ENCODE results near the gene CTDSPL.
A peak's percentile ranks its signal among the peaks of the same experiment; 100 is the strongest.

CTDSPL gene

GRCh38 chr3:37853691-37854413 is 7.8 kb upstream of the CTDSPL start:
- no peak for DNase-seq (ENCODE audit: low read depth, low spot score)

DNA sequence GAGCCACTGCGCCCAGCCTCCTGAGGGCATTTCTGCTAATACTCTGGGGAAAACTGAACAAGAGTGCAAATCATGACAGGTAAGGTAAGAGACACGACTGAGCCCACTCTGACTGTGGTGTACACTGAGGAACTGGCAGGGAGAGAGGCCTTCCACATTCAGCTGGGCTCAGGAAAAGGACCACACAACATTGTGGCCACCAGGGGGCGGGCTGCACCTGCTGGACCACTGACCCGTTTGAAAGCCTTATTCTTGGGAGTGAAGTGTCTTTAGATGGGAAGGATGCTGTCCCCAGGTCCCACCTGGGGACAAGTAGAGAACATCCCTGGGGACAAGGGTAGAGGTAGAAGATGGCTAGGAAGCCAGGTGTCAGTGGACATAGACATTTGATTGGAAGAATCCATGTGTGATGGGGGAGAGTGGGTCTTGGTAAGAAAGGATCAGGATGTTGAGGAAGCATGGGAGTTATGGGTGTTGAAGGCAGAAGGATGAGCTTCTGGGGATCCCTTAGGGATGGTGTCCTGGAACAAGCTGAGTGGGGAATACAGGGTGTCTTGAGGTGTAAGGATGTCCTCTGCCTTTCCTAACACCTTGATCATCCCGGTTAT is 6.2 kb upstream of the CTDSPL start:
- DNase-seq (ENCODE audit: low read depth, low spot score), result peak; percentile 53

GRCh38 chr3:37856381-37856780 is 5.3 kb upstream of the CTDSPL start:
- DNase-seq (ENCODE audit: low read depth, low spot score), result no peak

GRCh38 chr3:37858742-37859141 is 2.9 kb upstream of the CTDSPL start:
- DNase-seq (ENCODE audit: low read depth, low spot score), result no peak

DNA sequence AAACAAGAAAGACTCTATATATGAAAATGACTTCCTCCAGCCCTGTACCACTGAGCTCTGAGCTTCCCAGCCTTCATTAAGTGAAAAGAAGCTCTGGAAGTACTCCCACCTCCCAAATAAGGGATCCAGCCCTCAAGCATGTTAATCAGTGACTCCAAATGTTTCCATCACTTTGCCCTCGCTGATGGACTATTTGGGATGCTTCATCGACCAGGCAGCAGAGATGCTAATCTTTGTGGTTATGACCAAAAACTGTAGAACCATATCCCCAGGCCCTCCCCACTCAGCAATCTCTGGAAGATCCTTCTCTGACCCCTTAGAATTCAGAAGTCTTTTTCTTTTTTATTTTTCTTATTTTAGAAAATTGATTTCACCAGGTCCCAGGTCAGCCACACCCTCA is 2.3 kb upstream of the CTDSPL start:
- no peak for DNase-seq (ENCODE audit: low read depth, low spot score)

GRCh38 chr3:37859908-37860199 is 1.8 kb upstream of the CTDSPL start:
- no peak for DNase-seq (ENCODE audit: low read depth, low spot score)

GRCh38 chr3:37862219-37862902 is 681 bp downstream of the CTDSPL start:
- DNase-seq (ENCODE audit: low read depth, low spot score), result no peak

- no peak for DNase-seq (ENCODE audit: low read depth, low spot score)
These were observed 1.5 kb downstream of the CTDSPL start for GRCh38 chr3:37862903-37863815.

DNA sequence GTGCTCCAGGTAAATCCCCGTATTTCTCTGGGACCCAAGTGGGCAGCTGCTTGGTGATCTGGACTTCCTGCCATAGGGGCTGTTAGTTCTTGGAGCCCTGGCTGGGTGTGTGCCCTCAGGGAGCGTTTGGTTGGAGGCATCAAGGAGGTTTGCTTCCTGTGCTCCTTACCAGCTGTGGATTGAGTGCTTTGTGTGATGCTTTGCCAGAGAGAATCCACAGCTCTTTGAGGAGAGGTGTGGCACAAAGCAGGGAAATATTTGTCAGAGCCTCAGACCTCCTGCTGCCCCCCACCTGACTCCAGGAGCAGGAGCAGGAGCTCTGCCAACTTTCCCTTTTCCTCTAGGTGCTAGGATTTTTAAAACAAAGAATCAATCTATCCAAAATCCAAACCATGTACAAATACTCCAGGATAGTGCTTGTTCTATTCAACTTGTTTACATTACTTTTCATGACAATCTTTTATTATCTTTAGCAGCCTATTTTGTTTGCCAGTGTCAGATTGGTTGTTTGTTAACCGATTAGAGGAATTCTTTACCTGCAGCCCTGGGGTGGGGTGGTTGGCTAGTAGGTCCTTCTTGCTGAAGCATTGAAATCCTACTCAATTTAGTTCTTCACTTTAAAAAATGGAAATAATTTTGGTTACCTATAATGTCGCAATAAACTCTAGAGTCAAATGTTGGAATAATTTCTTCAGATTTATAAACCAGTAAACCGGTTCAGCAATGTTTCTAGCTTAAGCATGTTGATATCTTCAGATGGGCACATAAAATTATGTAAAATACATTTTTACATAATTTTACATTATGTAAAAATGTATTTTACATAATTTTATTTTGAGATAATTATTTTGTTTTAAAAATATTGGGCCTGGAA is 2.5 kb downstream of the CTDSPL start:
- no peak for DNase-seq (ENCODE audit: low read depth, low spot score)

DNA sequence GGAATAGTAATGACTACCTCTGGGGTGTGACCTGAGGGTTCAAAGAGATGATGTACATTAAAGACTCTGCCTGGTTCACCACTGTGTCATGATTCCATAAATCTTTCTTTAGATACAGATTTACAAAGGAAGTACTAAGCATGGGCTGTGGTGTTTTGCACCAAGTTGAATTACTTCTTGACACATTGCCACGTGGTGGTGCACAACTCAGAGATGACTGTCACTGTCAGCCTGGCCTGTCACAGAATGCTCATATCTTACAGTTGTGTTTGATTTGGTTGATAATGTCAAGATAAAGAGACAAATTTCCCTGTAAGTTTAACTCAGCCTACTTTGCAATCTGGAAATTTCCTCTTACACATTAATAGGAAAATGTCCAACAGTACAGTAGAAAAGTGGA is 3.2 kb downstream of the CTDSPL start:
- DNase-seq (ENCODE audit: low read depth, low spot score), result no peak

DNA sequence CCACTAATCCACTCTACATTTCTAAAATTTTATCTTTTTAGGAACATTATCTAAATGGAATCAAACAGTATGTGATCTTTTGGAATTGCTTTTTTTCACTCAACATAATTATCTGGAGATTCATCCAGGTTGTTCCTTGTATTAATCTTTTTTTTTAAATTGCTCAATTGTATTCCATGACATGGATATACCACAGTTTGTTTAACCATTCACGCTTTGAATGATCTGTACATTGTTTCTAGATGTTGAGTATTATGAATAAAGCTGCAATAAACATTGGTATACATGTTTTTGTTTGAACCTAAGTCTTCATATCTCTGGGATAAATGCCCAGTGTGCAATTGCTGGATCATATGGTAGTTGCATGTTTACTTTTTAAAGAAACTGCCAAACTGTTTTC is 5.5 kb downstream of the CTDSPL start:
- no peak for DNase-seq (ENCODE audit: low read depth, low spot score)

- DNase-seq (ENCODE audit: low read depth, low spot score), result no peak
These were observed 10.2 kb downstream of the CTDSPL start for GRCh38 chr3:37871858-37872257.

DNA sequence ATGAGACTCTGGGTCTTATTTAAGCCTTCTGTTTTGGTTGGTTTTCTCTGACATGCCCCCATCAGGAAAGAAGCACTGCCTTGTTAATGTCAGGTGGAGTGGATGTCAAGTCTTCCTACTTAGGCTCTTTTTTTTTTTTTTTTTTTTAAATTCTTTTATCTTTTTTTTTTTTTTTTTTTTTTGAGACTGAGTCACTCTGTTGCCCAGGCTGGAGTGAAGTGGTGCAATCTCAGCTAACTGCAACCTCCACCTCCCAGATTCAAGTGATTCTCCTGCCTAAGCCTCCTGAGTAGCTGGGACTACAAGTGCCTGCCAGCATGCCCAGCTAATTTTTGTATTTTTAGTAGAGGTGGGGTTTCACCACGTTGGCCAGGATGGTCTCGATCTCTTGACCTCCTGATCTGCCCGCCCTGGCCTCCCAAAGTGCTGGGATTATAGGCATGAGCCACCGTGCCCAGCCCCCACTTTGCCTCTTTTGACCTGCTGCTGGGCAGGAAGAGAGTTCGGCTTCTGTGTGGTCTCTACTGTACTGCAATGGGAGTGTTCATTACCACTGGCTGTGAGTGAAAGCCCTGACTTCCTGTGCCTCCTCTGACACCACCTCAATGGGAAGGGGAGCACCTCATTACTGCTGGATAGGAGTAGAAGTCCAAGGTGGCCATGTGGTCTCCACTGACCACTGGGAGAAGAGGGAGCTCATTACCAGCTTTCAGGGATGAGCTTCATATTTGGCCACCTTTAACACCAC is 10.9 kb downstream of the CTDSPL start:
- no peak for DNase-seq (ENCODE audit: low read depth, low spot score)

GRCh38 chr3:37876279-37876678 is 14.6 kb downstream of the CTDSPL start:
- DNase-seq (ENCODE audit: low read depth, low spot score), result no peak

DNA sequence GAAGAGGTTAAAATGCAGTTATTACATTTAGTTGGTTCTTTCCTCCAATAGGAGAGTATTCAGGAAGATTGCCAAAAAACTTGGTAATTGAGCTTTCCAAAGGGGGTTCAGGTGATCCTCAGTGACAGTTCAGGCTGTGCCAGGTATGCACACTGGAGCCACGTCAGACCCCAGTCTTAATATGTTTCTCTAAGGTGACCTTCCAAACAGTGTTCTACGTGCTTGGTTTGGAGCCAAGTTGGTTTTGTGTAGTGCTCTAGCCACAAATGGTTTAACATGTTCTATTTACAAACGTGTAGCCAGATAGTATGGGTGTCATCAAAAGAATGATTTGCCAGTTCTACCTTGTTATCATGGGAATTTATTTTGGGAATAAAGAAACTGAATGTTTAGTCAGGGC is 21.0 kb downstream of the CTDSPL start:
- DNase-seq (ENCODE audit: low read depth, low spot score), result no peak

GRCh38 chr3:37885814-37886213 is 24.1 kb downstream of the CTDSPL start:
- no peak for DNase-seq (ENCODE audit: low read depth, low spot score)

DNA sequence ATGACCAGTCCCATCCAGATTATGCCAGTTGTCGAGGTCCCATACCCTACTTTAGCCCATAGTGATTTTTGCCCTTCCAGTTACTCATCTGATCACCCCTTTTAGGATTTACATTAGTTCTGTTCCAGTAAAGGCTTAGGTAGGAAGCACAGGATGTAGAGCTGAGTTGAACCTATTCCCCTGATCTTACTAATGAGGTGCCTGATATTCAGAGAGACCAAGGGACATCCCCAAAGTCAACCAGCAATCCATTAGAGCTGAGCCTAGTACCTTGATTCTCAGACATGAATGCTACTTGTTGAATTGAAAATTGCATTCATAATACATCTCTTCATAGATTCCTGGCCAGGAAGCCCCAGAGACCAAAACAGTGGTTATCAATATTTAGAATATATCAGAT is 24.7 kb downstream of the CTDSPL start:
- DNase-seq (ENCODE audit: low read depth, low spot score), result no peak

DNA sequence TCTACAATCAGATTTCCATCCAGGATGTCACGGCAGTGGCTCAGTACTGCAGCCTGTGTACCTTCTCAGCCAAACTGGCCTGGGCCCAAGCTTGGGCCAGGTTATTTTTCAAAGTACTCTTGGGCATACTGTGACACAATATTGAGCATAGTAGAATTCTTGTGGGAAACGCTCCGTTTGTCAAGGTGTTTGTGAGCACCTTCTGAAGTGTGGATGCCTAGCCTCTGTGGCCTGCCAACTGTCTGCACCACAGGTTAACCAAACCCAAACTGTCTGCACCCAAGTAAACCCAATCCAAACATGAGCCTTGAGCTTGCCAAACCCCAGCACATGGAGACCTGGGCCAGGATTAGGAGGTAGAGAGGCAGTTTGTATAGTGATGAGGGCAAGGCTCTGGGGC is 25.4 kb downstream of the CTDSPL start:
- DNase-seq (ENCODE audit: low read depth, low spot score), result no peak

- no peak for DNase-seq (ENCODE audit: low read depth, low spot score)
These were observed 26.1 kb downstream of the CTDSPL start for GRCh38 chr3:37887824-37888223.

DNA sequence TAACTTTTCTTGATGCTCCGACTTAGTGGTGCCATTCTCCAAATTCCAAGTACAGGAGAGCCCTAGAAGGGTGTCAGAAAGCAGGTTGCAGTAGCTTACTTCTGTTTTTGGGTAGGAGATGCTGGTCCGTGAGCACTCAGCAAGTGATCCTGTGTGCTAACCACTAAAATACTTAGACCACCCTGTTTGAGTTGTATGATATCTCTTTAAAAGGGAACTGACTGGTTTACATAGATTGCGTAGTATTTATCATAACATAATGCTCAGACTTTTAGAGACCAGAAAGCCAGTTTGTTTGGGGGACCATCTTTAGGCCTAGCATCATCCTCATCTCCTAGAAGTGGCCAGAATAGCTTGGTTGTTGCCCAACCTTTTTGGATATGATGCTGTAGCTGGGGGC is 26.7 kb downstream of the CTDSPL start:
- DNase-seq (ENCODE audit: low read depth, low spot score), result no peak

DNA sequence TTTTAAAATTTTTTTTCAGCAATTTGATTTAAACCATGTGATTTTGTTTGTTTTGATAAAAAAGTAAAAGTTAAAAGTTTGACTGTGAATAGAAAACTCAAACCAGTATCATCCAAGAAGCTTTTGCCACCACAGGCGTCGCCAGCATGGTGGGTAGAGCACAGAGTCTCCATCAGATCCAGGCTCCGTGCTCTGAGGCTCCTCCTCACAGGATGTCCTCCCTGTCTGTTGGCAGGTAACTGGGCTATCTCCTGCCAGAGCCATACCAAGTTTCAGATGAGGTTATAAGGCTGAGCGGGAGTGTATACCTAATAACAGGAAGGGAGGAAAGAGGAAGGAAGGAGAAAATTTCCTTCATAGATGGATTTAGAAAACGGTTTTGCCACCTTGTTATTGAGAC is 28.8 kb downstream of the CTDSPL start:
- DNase-seq (ENCODE audit: low read depth, low spot score), result no peak

Data from activated naive CD8-positive, alpha-beta T cell treated with anti-CD3 and anti-CD28 coated beads, Interleukin-2, amount 50 U/mL, for 16 hours (primary cell).